A549 treated with ZK216348 at 1 μM for 4 hours (cell line): Measurements from ENCODE around the gene CCN6. TPM values are rescaled to one million over a fixed set of nuclear protein-coding genes. Genes with fewer than 3 reads are reported as not detected.

Experiments used
- total RNA-seq: library from RNA; stranded (reverse); fragments of 200-300 nt; extraction: Qiagen RNA extraction; gene quantifications from 5 replicates; pipeline ENCODE4 v1.2.3, GENCODE V29; 2022; ENCODE audit warnings: low read depth

CCN6 gene
- total RNA-seq = not detected in 5 replicates

GRCh38 chr6:112054001-112054400, at the start of gene CCN6:
CCN6 (plus strand) TSS chr6:112054104; CDS start chr6:112054358, 254 bp downstream.

DNA sequence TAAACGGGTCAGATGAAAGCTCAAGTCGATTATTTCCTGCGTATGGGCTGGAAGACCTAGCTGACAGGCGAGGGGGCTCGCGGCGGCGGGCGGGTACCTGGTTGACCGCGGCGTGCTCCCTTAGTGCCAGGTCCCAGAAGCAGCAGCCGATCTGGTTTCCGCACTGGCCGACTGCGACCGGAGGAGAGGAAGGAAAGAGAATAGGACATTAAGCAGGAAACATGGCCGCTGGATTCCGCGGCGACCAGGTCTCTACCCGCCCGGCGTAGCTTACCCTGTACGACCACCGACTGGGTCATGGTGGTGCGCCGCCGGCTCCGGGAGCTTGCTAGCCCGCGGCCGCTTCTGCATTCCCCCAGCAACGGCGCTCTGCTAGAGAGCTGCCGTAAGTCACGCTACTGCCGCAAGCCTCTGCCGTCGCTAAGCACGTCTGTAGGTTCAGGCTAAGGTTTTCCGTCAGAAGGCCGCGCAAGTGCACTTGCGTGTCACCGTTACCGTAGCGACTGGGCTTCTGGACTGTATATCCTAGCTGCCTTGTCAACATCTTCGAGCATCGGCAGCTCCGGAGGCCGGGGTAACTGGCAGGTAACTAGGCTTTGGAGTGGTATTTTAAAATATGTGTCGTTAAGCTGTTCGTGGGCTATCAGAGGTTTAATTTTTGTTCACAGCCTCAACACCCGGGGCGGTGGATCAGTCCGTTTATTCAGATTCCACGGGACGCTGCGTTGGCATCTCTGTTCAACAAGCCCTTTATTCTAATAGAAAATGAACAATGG, 33.4 kb downstream of the CCN6 start, which contains the start of the genes FAM229B and TUBE1:
TSS of gene FAM229B (plus strand) at position 456 of the 776 bp plus-strand sequence. CDS start 11,693 bp downstream, outside the sequence.
TSS of gene TUBE1 (minus strand) at position 347 of the 776 bp plus-strand sequence. CDS start at position 299, 48 bp downstream.

Other genes starting within 250 kb of the CCN6 start
- 4.2 to 7.4 TPM (median 5.0 TPM) in 5 replicates for gene FYN, start 180.7 kb upstream of the CCN6 start, total RNA-seq
- gene TUBE1, start 33.4 kb downstream of the CCN6 start, total RNA-seq = 5.6 to 8.4 TPM (median 6.1 TPM) in 5 replicates
- 4.7 to 10.6 TPM (median 8.7 TPM) in 5 replicates for gene FAM229B, start 33.5 kb downstream of the CCN6 start, total RNA-seq
- 0.71 to 1.4 TPM (median 1.2 TPM) in 5 replicates for gene LAMA4, start 200.5 kb downstream of the CCN6 start, total RNA-seq